Pons (tissue), 1 donor: ENCODE data around the gene RPP30.
"Not testable (repeated sequence)": the region's sequence is repeated elsewhere in the genome, so short reads cannot be mapped to it uniquely, and the experiment has no call there.

Source experiments
- DNase-seq: peaks from one replicate; pipeline ENCODE4 v3.0.0-alpha.2; 2016; ENCODE audit warnings: low spot score

The RPP30 gene

DNA sequence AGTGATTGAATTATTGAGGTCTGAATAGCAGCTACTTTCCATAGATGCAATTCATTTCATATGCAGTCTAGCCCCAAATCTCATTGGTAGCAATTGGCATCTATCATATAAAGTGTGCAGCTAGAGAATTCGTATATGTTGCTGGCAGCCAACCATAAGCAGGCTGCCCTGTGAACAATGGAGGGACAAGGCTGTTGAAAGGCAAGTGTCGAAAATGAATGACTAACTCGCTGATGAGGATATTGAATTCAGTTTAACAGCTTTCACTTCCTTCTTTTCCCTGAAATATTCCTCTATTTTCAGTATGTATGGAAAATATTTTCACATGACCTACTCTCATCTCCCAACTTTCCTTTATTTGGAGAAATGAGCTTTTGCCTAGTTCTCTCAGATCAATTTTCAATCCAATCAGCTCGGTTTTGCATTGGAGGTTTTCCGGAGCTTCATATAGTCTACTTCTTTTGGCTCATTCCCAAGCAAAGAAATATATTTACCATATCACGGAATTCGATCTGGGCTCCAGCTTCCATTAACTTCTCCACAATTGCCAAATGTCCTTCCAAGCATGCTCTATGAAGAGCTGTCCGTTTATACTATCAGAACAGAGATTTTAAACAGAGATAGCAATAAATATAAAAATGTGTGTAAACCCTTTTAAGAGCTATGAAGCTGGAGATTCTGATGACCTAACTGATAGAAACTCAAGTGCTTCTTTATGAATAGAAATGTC lies 45.6 kb downstream of the RPP30 start:
- no peak for DNase-seq

DNA sequence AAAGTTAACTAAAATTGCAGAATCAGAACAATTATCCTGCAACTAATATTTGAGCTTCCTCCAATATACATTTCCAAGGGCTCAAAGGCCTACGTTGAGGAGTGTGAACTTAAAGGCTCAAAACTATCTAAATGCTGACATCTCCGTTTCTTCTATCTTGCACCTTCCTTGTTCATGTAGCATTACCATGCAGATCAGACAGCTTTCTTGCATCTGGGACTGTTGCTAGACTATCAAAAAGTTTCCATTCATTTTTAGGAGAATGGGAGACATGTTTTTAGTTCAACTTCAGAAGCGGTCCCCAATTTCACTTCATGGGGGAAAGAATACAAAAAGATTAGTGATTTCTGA lies 46.2 kb downstream of the RPP30 start:
- DNase-seq, result no peak

DNA sequence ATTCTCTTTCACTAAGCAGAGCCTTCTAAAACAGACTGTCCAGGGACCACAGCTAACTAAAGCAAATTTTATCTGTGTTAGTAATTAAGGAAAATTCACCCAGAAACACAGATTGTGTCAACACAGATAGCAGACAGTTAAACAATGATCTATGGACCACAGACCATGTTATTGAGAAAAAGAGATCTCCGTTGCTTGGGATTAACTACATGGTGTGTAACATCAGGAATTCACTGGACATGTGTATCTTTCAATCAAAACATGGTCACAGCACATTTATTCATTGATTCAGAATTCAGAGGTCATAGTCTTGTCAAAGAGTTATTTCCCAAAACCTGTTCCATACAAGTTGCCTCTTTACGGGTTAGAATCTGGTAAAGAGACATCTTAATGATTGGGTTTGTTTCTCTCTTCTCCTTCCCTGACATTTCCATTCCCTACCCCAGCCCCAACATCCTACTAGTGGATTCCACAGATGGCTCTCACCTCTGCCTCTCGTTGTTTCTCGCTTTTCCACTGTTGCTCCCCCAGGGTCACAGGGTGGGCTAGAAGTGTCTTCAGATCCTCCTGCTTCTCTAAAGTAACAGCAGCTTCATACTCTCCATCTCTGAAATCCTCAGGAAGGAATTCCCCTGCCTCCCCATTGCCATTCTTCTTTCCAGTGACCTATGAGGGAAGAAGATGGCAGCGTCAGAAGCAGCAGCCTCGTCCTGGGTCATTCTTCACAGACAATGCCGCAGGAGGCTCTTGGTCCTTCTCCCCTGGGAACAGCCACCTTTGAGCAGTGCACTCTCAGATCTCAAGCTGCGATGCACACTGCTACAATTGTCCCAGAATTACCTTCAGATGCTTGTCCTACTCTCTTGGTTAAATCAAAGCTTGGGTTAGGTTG lies 48.2 kb downstream of the RPP30 start:
- DNase-seq, result no peak

DNA sequence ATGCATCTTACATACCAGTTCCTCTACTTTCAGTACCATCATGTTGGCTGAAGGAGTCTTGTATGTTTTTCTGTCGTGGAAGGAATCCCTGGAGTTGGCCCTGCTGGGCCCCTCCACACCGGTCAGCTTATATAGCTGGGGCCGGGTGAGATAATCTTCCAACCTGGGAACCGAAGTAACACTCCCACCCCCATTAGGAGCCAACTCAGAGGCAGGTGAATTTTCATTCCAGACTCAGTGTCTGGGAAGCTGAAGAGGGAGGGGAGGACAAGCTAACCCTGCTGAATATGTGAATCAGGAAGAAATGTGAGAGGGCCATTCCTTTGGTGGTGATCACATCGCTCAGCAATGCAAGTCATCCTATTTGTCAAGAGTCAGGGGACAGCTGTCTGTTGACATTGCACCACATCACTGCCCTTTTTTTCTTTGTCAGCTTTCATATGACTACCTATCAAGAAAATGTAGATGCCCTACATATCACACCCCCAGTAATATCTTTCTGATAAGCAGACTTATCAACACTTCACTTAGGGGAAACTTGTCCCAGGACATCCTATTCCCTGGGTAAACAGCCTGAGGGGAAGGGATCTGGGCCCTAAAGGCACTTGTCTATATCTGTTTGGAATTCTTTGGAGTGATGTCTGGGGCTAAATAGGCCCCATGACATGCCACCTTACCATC lies 49.4 kb downstream of the RPP30 start, which contains the start of gene ANKRD1:
TSS of gene ANKRD1 (minus strand) at position 102 of the 681 bp plus-strand sequence. CDS start at position 42, 60 bp downstream.
- DNase-seq, result no peak

DNA sequence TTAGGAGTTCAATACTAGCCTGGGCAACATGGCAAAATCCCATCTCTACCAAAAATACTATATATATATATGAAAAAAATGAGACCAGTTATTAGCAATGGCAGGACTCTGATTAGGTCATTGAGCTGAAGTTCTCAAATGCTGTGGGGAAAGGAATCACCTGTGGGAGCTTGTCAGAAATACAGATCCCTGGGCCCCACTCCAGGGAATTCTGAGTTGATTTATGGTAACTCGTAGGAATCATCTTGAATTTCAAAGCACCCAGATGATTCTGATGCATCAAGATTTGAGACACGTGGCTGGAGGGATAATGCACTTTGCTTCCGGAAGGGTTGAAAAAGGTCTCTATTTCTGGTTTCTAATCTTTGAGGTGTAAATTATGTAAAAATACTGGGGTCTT lies 50.1 kb downstream of the RPP30 start:
- DNase-seq, result no peak

DNA sequence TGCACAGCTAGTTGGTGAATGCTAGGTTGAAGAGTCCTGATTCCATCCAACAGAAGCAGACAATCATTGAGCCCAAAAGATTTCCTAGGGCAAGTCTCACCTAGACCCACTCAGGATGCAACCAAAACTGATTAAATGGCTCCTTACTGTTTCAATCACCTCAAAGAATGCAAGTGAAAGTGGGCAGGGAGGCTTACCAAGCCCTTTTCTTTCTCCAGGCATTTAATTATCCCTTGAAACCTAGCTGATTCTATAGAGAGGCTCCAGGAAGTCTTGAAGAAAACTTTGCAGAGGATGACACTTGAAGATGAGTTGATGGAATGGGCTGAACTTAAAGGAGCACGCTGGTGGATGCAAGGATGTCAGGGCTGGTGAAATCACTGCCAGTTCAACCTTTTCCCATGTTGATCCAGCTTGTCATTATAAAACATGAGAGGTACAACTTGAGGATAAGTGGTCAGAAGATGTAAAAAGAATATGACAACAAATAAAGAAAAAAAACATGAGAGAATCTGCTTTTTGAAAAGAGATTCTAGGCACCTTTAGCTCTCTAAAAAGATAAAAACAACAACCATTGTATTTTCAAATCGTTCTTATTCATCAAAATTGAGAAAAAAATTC lies 51.4 kb downstream of the RPP30 start:
- DNase-seq, result no peak

DNA sequence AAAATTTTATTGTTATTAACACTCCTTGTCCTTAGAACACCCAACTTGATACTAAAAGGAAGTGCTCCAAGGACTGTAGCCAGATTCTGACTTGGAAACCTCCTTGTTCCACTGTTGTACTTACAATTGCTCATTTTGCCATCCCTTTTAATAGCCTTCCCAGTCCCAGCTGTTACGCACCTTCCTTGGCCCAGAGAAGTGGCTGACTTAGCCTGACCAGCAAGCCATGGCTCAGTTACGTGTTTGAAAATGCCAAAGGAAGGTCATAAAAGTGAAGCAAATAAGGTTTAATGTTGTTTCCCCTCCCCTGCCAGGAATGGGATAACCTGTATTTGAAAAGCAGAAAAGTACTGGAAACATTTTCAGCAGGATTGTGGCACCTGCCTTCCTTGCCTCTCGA lies 52.8 kb downstream of the RPP30 start:
- no peak for DNase-seq

DNA sequence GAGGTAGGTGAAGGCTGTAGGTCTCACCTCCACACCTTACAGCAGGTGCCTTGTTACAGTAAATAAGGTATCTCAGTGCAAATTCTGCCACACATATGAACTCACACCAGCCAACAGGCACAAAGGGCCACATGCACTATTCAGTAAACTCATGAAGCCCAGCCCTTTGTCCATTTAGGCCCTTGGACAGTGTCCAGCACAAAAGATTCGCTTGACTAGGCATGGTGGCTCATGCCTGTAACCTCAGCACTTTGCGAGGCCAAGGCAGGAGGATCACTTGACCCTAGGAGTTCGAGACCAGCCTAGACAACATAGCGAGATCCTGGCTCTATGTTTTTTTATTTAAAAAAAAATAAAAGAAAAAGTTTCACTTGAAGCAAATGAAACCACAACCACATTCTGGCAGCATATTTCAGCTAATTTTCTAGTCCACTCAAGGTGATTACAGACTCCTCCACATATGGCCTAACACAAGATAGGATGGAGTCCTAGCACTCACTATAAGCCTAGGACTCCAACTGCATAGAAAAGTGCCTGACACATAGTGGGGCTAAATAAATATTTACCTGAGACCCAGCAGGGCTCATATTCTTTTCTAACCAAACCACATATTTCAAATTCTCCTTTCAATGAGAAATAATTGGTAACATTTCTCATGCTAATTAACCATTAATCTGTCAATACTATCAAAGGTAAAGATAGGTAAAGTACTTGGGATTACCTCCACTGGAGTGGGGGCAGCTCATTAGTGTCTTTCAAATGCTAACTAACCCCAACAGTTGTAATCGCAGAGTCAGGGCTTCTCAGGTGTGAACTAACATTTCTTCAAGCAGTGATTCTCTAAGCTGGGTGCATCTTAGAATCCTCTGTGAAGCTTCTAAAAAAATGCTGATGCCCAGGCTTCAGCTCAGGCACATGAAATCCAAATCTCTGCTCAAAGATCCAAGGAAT lies 53.6 kb downstream of the RPP30 start:
- DNase-seq, result no peak

DNA sequence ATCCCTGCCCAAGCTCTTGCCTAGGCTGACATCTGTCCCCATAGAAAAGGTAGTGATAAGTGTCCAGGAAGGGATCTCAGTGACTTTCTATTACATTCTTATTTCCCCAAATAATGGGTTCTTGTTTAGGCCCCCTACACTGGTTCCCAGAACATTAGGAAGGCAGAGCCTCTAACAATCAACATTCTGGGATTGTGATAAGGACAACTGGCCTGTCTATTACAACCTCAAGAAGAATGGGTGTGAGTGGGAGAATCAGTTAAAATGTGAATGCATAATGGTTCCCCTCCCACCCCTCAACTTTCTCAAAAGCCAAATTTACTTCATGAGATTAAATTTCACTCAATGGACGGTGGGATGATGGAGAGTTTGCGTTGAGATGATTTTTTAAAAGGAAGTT lies 55.5 kb downstream of the RPP30 start:
- no peak for DNase-seq

DNA sequence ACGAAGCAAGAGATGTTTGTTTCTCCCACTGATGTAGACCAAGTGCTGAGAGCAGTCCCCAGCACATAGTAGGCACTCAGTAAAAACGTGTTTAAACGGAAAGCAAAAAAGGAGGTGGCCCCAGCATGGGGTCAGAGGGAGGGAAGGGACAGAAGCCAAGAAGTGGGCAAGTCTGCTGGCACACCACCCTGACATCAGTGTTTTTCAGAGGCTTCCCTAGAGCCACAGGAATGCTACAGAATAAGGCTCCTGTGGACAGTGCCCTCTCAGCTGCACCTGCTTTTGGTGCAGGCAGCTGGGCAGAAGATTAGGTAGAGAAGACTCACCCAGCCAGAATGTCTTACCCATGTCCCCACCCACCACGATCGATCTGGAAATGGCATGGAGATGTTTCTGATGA lies 57.4 kb downstream of the RPP30 start:
- no peak for DNase-seq

DNA sequence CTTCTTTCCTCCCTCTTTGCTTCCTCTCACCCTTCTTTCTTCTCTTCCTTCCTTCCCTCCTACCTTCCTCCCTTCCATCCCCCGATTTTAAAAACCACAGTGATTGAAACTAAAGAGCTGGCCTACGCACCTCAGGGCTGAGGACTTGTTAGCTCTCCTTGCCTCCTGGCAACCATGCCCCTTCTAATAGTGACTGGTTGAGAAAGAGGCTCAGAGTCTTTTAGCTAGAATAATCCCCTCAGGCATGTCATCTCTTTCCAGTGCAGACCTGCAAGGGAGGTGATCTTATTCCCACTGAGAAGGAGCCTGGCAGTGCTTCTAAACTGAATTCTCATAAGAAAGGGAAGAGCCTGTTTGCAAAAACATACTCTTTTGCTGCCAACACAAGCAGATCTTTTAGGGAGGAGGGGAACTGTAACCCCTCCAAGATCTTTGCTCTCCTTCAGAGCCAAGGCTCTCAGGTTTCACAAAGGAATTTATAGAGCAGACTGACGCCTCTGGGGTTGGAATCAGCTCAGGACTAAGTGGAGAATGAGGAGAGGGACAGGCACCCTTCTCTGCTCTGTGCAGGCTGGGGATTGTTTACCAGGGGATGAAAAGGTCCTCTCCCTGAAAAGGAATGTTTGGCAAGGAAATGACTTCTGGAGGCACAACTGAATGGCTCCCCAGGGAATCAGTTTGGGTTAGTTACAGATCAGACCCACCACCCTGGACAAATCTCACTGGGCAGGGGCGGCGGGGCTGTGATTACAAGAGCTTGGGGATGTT lies 58.5 kb downstream of the RPP30 start:
- DNase-seq, result peak; percentile 16

DNA sequence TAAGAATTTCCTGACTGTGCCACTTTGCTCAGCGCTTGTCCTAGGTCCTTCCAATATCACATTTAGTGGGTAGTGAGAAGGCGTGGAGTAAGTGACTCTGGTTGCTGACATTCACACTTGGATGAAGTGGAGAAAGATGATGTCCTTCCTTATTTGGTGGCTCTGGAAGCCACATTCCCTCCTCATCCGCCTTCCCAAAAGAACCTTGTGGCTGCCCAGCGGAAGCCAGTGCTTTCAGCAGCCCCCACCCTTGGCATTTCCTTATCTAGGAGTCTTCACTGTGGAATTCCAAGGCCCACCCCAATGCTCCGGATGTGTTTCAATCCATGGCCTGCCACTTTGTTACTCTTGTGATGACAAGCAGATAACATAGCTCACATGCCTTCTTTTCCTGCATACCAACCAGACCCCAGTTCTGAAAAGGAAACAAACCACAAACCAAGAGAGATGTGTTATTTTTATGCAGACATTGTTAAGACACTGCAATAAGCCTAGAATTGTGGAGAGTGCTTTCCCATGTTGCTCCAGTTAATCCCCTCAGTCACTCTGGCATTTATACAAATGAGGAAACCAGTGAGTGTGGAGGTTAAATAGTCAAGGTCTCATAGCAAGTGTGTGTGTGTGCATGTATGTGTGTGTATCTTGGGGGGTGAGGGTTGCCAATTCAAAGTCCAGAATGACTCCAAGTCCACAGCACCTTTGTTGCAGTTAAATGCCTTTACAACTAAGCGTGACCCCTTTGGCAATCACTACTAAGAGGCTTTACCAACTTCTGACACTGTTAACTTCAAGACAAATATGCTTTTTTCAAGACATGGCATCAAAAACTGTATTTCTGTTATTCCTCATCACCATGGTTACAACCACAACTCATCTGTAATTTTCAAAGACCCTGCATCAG lies 59.4 kb downstream of the RPP30 start:
- no peak for DNase-seq

DNA sequence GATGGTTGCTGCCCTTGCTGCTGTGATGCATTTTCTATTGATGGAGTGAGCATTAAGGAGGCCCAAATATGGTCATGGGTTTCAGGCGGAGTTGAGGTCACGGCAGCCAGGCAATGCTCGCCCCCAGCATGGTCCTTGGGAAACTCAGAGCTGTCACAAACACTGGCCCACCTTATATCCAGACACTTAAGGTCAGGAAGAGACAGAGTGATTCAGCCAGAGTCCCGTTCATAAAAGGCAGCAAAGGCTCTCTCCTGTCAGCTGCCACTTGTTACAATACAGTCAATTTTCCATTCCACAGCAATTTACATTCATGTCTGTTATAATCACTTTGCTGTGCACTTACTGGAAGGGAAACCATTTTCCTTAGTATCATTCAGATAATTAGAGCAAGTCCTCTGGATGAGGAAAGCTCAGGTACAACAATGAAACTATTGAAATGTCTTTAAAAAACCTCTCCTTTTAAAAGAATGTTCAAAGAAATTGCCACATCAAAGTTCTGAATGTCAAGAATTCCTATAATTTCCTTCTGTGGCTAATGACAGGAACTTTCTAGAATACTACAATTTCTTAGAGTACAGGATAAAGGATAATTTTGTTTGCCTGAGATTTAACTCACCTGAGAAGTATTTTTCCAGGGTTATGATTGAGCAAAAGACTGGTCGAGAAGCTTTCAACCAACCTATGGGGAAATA lies 64.0 kb downstream of the RPP30 start:
- no peak for DNase-seq

DNA sequence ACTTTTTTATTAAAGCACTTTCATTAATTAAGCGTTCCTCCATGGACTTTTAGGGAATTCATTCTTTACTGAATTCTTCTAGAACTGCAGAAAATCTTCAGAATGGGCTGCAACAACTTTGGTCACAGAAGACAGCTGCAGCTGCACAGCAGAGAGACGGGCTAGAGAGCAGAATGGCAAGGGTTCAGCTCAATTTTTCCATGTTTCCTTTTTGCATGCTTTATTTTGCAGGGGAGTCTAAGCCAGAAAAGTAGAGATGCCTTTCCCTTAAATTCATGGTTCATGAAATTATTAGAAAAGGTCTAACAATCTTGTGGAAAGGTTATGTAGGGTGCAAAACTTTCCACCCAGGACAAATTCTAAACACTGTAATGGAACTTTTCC lies 64.5 kb downstream of the RPP30 start:
- no peak for DNase-seq

DNA sequence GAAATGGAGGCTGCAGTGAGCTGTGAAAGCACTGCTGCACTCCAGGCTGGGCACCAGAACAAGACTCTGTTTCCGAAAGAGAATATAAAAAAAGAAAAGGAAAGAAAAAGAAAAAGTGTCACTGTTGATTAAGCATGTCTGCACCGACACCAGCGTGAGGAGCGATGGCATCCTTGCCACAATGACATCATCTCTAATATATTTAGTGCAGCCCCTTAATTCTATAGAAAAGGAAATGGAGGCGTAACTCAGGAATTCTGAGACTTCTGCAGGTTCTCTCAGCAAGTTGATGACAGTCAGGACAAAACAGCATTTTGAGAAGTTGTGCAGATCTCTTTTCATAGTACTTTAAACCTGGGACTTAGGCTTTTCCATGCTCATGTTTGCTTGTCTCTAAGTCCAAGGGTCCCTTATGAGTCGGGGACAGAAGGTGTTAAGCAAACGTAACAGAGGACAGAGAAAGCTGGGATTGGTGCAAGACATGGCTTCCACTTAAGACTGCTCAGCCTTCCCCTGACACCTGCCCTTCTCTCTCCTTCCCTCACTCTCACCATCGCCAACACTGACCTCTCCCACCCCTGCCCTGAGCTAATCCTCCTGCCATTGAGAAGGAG lies 66.0 kb downstream of the RPP30 start:
- DNase-seq, result no peak

DNA sequence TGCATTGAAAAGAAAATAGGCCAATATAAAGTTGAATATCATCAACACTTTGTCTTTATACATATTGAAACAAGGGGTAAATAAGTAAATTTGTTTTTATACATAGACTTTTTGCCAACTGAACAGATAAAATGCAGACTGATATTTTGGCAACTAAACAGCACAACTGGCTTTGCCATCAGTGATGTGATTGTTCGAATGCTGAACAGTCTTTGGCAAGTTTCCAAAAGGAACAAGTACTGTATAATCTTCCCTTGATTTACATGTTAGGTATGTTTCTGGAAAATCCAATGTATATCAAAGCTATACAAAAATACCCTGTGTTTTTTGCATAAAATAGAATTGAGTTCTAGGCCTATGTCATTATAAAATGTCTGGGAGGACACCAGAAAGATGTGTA lies 67.3 kb downstream of the RPP30 start:
- DNase-seq, result peak; percentile 66

DNA sequence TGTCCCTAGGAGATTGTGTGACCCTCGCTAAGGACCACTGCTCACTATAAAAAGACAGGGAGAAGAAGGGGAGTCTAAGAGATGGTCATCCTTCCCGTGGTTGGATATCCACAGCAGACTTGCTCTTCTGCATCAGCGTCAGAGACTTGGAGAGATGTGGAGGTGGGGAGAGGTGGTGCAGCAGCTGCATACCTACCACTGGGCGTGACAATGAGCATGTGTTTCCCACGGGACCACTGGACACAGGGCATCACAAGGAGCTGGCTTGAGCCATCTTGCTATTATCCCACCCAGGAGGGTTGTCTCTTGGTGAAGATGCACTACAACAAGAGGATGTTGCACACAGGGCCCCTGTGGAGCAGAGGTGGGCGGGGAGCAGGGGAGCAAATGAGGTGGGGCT lies 67.9 kb downstream of the RPP30 start:
- no peak for DNase-seq

DNA sequence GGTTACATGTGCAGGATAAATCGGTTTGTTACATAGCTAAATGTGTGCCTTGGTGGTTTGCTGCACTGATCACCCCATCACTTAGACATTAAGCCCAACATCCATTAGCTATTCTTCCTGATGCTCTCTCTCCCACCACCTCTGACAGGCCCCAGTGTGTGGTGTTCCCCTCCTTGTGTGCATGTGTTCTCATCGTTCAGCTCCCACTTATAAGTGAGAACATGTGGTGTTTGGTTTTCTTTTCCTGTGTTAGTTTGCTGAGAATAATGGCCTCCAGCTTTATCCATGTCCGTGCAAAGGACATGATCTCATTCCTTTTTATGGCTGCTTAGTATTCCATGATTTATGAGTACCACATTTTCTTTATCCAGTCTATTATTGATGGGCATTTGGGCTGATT lies 71.2 kb downstream of the RPP30 start:
- DNase-seq, result not testable (repeated sequence)
